ENCODE data around the gene BLOC1S5. TPM values are rescaled to one million over a fixed set of nuclear protein-coding genes. Genes with fewer than 3 reads are reported as not detected.

Gene BLOC1S5, protein sequence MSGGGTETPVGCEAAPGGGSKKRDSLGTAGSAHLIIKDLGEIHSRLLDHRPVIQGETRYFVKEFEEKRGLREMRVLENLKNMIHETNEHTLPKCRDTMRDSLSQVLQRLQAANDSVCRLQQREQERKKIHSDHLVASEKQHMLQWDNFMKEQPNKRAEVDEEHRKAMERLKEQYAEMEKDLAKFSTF
- total RNA-seq (ENCODE audit: low replicate concordance), result 20.4 and 34.4 TPM in 2 replicates

DNA sequence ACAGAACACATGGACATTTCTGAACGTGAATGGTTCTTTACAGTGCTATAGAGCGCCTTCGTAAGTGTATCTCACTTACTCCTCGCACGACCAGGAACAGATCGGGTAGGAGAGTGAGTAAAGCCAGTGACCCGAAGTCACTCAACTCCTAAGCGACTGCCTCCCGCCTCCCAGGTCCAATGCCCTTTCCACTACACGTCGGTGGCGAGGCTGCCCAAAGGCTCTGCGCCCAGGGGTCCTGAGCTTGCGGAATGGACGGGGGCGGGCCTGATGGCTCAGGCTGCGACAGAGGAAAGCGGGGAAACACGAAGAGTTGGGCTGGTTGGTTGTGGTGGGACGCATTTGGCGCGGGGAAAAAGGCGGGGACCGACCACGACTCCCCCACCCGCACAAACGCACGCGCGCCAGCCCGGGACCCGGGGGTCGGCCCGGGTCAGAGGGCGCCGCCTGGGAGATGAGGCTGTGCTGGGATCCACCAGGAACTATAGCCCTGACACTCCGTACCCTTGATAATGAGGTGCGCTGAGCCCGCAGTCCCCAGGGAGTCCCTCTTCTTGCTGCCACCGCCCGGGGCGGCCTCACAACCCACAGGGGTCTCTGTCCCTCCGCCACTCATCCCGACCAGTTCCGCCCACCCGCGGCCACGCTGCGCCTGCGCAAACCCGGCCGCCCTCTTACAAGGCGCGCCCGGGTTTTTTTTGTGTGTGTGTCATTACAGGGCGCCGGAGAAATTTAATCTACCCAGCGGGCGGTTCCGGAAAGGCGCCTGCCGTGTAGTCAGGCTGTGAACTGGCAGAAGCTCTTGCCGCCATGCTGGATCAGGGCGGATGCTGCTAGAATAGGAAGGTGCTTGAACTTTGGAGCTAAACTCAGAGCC lies at the start of gene BLOC1S5:
TSS of gene BLOC1S5 (minus strand) at position 629 of the 877 bp plus-strand sequence. CDS start at position 616, 13 bp downstream.
- Histone ChIP-seq H4K20me1 (ENCODE audit: low read depth) (no peaks in the 10 kb centered on the region), H3K4me2 (peak within 1 kb of the TSS; percentile 83), H3K79me2 (ENCODE audit: low read depth) (peaks cover 13% of the 10 kb centered on the region), H3K4me1 (peaks cover 10% of the 10 kb centered on the region), H3K27ac (no peak within 1 kb of the TSS), H2AFZ (replicated peaks) (peak within 1 kb of the TSS; percentile 61), H3K36me3 (no peaks in the 10 kb centered on the region), H3K27me3 (no peaks in the 10 kb centered on the region), H3K9ac (peak within 1 kb of the TSS; percentile 35), H3K9me3 (ENCODE audit: low read depth) (no peaks in the 10 kb centered on the region), H3K4me3 (peak within 1 kb of the TSS; percentile 74), H3F3A (ENCODE audit: low read depth) (peaks cover 14% of the 10 kb centered on the region)
- H3K4me3 Mint-ChIP-seq, result peak within 1 kb of the TSS; percentile 93
- H3K27ac Mint-ChIP-seq, result no peak within 1 kb of the TSS
- H3K4me1 Mint-ChIP-seq, result peaks cover 22% of the 10 kb centered on the region
- DNase-seq (ENCODE audit: low spot score), result peak; percentile 97
- H3K9me3 Mint-ChIP-seq, result no peaks in the 10 kb centered on the region
- no peaks in the 10 kb centered on the region for H3K36me3 Mint-ChIP-seq
- no peaks in the 10 kb centered on the region for H3K27me3 Mint-ChIP-seq (ENCODE audit: insufficient read depth, low read depth)
- TF ChIP-seq EZH2phosphoT487 (IDR thresholded peaks at IDR 0.05), result no peak
- TF ChIP-seq CTCF (IDR thresholded peaks at IDR 0.05), result no peak
- TF ChIP-seq EZH2 (IDR thresholded peaks at IDR 0.05), result no peak

DNA sequence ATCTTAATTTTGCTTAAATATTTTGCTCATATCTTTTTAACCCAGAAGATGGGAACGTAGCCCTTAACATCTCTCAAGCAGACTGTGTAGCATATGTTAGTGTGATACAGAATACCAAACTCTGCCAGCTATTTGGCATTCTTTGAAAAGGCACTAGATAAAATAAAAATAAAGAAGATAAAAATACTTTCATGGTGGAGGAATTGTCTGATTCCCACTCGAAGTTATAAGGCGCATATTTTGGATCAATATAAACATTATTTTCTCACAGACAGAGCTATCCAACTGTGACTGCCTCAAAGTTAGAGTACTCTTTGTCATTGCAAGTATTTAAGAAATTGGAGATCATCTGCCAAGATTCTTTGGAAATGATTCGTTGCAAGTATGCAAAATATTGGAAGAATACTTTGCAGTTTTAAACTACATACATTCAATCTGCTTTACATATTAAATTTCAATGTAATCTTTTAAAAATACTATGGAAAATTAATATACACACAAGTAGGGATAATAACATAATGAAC lies 49.0 kb upstream of the BLOC1S5 start:
- H3K9me3 ChIP-seq (ENCODE audit: low read depth), result no peaks in the 10 kb centered on the region
- H3K4me2 ChIP-seq, result no peak overlapping the region
- no peak for TF ChIP-seq EZH2 (IDR thresholded peaks at IDR 0.05)
- TF ChIP-seq EZH2phosphoT487 (IDR thresholded peaks at IDR 0.05), result no peak
- no peak for TF ChIP-seq CTCF (IDR thresholded peaks at IDR 0.05)
- H3F3A ChIP-seq (ENCODE audit: low read depth), result no peaks in the 10 kb centered on the region
- H3K4me1 ChIP-seq, result peaks cover 3% of the 10 kb centered on the region
- H3K27ac ChIP-seq, result no peak overlapping the region
- H3K36me3 ChIP-seq, result no peaks in the 10 kb centered on the region
- no peaks in the 10 kb centered on the region for H3K27me3 ChIP-seq
- Mint-ChIP-seq H3K9me3 (no peaks in the 10 kb centered on the region), H3K27me3 (ENCODE audit: insufficient read depth, low read depth) (peaks cover 5% of the 10 kb centered on the region), H3K36me3 (no peaks in the 10 kb centered on the region), H3K4me3 (no peak overlapping the region), H3K27ac (no peak overlapping the region), H3K4me1 (peaks cover 2% of the 10 kb centered on the region)
- no peak overlapping the region for H2AFZ ChIP-seq (replicated peaks)
- H3K9ac ChIP-seq, result no peak overlapping the region
- H3K79me2 ChIP-seq (ENCODE audit: low read depth), result no peaks in the 10 kb centered on the region
- H3K4me3 ChIP-seq, result no peak overlapping the region
- DNase-seq (ENCODE audit: low spot score), result no peak
- no peaks in the 10 kb centered on the region for H4K20me1 ChIP-seq (ENCODE audit: low read depth)

DNA sequence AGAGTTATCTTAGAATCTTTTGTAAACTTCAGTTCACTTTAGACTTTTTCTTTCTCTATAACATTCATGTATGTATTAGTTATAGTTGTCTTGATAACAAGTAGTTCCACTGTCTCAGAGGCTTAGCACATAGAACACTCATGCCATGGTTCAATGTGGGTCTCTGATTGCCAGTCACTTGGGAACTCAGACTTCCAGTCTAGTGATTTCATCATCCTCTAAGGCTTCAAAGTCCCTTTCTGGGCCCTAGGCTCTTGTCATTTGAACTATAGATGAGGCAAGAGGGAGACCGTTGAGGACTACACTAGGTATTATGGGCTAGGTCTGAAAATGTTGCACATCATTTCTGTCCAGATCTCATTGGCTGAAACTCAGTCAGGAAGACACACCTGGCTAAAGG lies 46.5 kb upstream of the BLOC1S5 start:
- no peak overlapping the region for H3K4me3 Mint-ChIP-seq

More for the DNA sequence above, 46.5 kb upstream of the BLOC1S5 start:
- Histone ChIP-seq H3K36me3 (no peaks in the 10 kb centered on the region), H2AFZ (replicated peaks) (no peak overlapping the region), H3K27ac (no peak overlapping the region), H3K9ac (no peak overlapping the region), H4K20me1 (ENCODE audit: low read depth) (no peaks in the 10 kb centered on the region), H3K4me1 (peaks cover 3% of the 10 kb centered on the region), H3K4me3 (no peak overlapping the region), H3K79me2 (ENCODE audit: low read depth) (no peaks in the 10 kb centered on the region), H3K27me3 (no peaks in the 10 kb centered on the region), H3K4me2 (no peak overlapping the region), H3F3A (ENCODE audit: low read depth) (no peaks in the 10 kb centered on the region), H3K9me3 (ENCODE audit: low read depth) (no peaks in the 10 kb centered on the region)
- peaks cover 2% of the 10 kb centered on the region for H3K4me1 Mint-ChIP-seq
- H3K27ac Mint-ChIP-seq, result no peak overlapping the region
- H3K9me3 Mint-ChIP-seq, result peaks cover 2% of the 10 kb centered on the region
- DNase-seq (ENCODE audit: low spot score), result no peak
- H3K36me3 Mint-ChIP-seq, result no peaks in the 10 kb centered on the region
- peaks cover 6% of the 10 kb centered on the region for H3K27me3 Mint-ChIP-seq (ENCODE audit: insufficient read depth, low read depth)
- TF ChIP-seq CTCF (IDR thresholded peaks at IDR 0.05) (no peak), EZH2phosphoT487 (IDR thresholded peaks at IDR 0.05) (no peak), EZH2 (IDR thresholded peaks at IDR 0.05) (no peak)
